Fibroblast of peridontal ligament (primary cell): ENCODE measurements around the gene MYRF.

Experiments used
- DNase-seq: peaks from one replicate; pipeline ENCODE4 v3.0.0-alpha.2; 2010; ENCODE audit errors: extremely low read depth

The MYRF gene

GRCh38 chr11:61718621-61719302 is 33.7 kb upstream of the MYRF start:
- DNase-seq: peak; percentile 50

- no peak for DNase-seq
These were observed 32.5 kb upstream of the MYRF start for GRCh38 chr11:61719978-61720377.

DNA sequence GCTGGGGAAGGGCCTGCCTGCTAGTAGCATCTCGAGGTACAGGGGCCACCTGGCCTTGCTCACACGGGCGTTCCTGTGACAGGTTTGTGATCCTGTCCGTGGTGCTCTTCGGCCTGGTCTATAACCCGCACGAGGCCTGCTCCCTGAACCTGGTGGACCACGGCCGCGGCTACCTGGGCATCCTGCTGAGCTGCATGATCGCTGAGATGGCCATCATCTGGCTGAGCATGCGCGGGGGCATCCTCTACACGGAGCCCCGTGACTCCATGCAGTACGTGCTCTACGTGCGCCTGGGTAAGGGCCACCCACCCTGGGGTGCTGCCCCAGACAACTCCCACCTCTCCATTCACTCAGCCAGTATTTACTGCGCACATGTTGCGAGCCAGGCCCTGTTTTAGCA is 31.8 kb upstream of the MYRF start:
- no peak for DNase-seq

- DNase-seq: no peak
These were observed 28.0 kb upstream of the MYRF start for GRCh38 chr11:61724437-61724836.

GRCh38 chr11:61725781-61726231 is 26.6 kb upstream of the MYRF start:
- no peak for DNase-seq

DNA sequence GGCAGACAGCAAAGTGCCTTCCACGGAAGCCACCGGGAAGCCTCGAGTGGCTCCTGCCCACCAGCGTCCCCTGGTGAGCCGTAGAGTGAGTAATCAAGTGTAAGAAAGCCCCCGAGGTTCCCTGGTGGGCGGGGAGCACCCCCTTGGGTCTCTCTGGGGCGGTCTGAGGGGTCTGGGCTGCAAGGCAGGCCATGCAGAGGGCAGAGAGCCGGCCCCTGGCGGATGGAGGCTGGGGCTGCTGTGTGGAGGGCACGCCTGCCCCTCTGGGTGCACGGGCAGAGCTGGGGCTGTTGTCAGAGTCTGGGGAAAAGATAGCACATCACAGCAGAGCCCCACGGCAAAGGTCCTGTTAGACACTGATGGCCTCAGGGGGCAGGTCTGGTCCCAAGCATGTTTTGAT is 25.7 kb upstream of the MYRF start:
- no peak for DNase-seq

- DNase-seq: no peak
These were observed 25.0 kb upstream of the MYRF start for GRCh38 chr11:61727401-61727811.

GRCh38 chr11:61728066-61728939 is 24.1 kb upstream of the MYRF start:
- no peak for DNase-seq

GRCh38 chr11:61728940-61729219 is 23.6 kb upstream of the MYRF start:
- DNase-seq: peak; percentile 18

- DNase-seq: no peak
These were observed 22.0 kb upstream of the MYRF start for GRCh38 chr11:61730240-61730994.

- no peak for DNase-seq
These were observed 21.1 kb upstream of the MYRF start for GRCh38 chr11:61731211-61731951.

GRCh38 chr11:61731952-61732675 is 20.3 kb upstream of the MYRF start:
- DNase-seq: no peak

GRCh38 chr11:61732705-61733104 is 19.7 kb upstream of the MYRF start:
- DNase-seq: peak; percentile 8

DNA sequence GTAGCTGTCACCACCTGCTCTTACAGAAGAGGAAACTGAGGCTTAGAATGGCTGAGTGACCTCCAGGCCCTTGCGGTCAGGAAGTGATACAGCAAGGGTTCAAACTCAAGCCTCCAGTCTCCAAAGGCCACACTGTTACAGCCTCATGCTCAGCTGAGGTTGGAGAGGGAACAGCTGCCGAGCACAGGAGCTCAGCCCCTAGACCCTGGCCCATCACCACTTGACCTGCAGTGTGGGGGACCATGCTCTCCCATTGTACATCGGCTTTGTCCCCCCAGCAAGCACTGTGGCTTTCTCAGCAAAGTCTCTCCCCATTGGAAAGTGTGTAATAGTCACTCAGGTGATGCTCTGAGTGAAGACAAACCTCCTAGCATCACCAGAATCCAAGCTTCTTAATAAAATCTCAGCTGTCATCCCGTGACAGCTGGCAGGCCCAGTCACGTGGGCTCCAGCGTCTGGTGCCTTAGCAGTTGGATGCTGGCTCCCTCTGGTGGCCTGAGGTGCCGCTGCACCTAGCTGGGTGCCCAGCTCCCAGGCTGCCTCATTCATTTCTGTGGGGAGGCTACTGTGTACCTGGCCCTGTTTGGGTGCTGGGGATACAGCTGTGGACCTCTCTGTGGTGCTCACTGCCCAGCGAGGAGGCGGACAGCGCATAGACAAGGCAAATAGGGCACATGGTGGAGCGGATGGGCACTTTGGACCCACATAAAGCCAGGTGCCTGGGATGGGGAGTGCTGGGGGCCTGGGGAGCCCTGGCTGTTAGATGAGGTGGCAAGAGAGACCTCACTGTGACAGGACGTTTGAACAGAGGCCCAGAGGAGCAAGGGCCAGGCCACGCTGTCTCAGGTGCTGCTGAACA is 19.1 kb upstream of the MYRF start:
- peak; percentile 85 for DNase-seq

DNA sequence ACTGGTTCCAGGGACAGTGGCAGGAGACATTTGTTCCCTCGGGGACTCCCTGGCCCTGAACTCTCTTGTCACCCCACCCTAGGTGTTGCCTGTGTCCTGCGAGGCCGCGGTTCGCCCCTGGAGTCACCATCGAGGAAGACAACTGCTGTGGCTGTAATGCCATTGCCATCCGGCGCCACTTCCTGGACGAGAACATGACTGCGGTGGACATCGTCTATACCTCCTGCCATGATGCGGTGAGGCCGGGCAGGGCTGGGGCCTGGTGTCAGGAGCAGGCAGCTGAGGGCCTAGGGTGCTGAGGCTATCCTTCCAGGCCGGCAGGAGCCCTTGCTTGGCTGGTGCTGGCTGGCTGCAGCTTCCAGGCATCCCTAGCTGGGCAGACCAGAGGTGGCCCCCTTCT is 17.7 kb upstream of the MYRF start:
- DNase-seq: no peak

DNA sequence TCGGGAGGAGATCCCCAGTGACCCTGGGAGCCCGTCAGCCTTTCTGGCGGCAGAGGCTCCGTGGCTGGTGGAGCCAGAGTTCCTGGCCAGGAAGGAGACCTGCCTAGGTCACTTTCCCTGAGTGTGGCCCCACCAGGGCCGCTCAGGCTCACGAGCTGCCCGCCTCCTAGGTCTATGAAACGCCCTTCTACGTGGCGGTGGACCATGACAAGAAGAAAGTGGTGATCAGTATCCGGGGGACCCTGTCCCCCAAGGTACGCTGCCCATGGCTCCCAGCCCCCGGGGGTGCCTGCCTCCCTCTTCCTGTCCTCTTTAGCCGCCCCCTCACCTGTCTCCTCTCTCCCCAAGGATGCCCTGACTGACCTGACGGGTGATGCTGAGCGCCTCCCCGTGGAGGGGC is 17.0 kb upstream of the MYRF start:
- no peak for DNase-seq

DNA sequence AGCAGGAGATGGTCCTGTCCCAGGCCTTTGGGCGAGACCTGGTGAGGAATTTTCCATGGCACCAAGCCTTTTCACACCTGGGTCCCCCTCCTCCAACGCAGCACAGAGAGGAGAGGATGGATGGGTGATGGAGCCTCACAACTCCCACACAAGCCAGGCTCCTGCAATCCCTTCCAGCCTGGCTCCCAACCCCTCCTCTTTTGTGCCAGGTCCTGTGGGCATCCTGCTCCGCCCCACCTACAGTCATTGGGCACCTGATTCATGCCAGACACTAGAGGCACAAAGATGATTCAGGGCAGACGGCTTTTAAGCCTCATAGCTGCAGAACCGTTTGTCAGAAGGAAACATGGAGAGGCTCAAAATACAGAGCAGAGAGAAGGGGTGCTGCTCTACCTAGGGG is 16.1 kb upstream of the MYRF start:
- DNase-seq: no peak

GRCh38 chr11:61737131-61737530 is 15.3 kb upstream of the MYRF start:
- DNase-seq: no peak

DNA sequence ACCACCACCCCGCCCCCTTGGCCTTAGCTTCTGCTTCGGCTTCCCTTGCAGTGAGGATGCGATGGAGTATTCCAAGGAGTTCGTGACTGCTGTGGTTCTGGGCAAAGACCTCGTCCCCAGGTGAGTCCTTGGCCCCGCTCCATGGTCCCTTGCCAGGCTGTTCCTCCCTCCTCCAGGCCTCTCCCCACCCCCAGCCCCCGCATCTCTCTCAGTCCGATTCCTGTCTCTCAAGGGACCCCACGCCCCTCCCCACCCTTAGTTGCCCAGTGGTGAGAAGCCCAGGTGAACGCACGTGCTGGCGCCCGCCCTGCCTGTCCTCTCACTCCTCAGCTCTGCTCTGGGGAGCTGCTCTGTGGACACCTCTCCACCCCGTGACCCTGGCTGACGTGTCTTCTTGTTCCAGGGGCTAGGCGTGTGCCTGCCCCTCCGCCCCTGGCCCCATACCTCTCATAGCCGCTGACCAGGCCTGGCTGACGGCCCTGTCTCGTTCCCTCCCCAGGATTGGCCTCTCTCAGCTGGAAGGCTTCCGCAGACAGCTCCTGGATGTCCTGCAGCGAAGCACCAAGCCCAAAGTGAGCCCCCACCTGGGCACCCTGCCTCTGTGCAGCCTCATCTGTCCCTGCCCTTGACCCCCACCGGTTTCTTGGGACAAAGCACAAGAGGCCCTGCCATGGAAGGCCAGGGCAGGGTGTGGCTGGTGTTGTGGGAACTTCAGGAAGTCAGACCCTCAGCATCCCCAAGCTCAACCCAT is 14.6 kb upstream of the MYRF start:
- no peak for DNase-seq

DNA sequence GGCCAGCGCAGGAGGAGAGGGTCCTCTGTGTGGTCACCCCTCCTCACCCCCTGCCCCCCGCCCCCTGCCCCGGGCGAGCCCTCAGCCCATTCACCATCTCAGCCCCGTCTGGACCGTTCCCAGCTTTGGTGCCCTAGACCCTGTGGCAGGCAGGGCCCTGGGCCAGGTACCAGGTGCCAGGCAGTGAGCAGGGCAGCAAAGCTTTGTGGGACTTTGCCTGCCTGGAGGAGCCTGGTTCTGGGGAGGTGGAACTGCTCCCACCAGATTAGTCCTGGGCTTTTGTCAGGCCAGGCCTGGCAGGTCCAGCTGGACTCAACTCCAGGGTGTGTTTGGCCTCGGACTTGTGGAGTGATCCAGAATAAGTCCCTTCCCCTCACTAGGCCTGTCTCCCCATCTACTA is 13.7 kb upstream of the MYRF start:
- no peak for DNase-seq
